CD14-positive monocyte (primary cell): ENCODE results near the gene CRIM1. TPM values are rescaled to one million over a fixed set of nuclear protein-coding genes. Genes with fewer than 3 reads are reported as not detected.

Experiments used
- DNase-seq, 3 donors: peaks; one replicate each; pipeline ENCODE4 v3.0.0-alpha.2; 2011 to 2022
- H2AFZ ChIP-seq: 2 replicates; pipeline ENCODE4 v1.6.0; 2012; ENCODE audit warnings: mild to moderate bottlenecking, low read depth, low read length, inconsistent platforms; ENCODE audit not compliant: insufficient read depth, poor library complexity, severe bottlenecking
- H3K27ac ChIP-seq, 2 donors: 1 replicate in 1 of 2; 2 replicates in 1 of 2; pipeline ENCODE4 v1.5.1; 2012 to 2013; ENCODE audit warnings: low read length in 2 of 2, control low read depth in 1 of 2, inconsistent platforms in 1 of 2, low read depth in 1 of 2, mild to moderate bottlenecking in 1 of 2
- H3K27me3 ChIP-seq, 2 donors: one replicate each; pipeline versions ENCODE4 v1.6.0 to v1.6.1; 2011 to 2013; ENCODE audit warnings: low read length in 2 of 2; ENCODE audit not compliant: control insufficient read depth in 2 of 2, insufficient read depth in 2 of 2
- H3K36me3 ChIP-seq, 2 donors: replicated peaks in 1 of 2; 1 replicate in 1 of 2; 2 replicates in 1 of 2; pipeline versions ENCODE4 v1.5.1 to v1.6.1; 2012 to 2013; ENCODE audit warnings: low read length in 2 of 2, control low read depth in 1 of 2, inconsistent platforms in 1 of 2, mild to moderate bottlenecking in 1 of 2; ENCODE audit not compliant: insufficient read depth in 2 of 2, control insufficient read depth in 1 of 2
- H3K4me1 ChIP-seq, 2 donors: 1 replicate in 1 of 2; 2 replicates in 1 of 2; pipeline versions ENCODE4 v1.5.1 to v1.6.1; 2012 to 2013; ENCODE audit warnings: low read length in 2 of 2, control low read depth in 1 of 2, inconsistent platforms in 1 of 2, mild to moderate bottlenecking in 1 of 2, moderate library complexity in 1 of 2; ENCODE audit not compliant: insufficient read depth in 2 of 2, control insufficient read depth in 1 of 2
- H3K4me2 ChIP-seq: replicated peaks from 2 replicates; pipeline ENCODE3; 2012; ENCODE audit warnings: low read length, moderate library complexity, mild to moderate bottlenecking; ENCODE audit not compliant: poor library complexity, severe bottlenecking; ENCODE audit errors: extremely low read depth
- H3K4me3 ChIP-seq, 3 experiments: fragments of 200-600 bp in 1 of 3; sonication (generic) in 1 of 3; replicated peaks in 1 of 3; 1 replicate in 2 of 3; 2 replicates in 1 of 3; pipeline ENCODE4 v1.5.1; 2011 to 2013; ENCODE audit warnings: low read length in 3 of 3, mild to moderate bottlenecking in 3 of 3, control low read depth in 2 of 3, low read depth in 2 of 3, inconsistent platforms in 1 of 3, moderate library complexity in 1 of 3
- H3K79me2 ChIP-seq: 2 replicates; pipeline ENCODE4 v1.6.0; 2012; ENCODE audit warnings: mild to moderate bottlenecking, control low read depth, inconsistent platforms, low read length, moderate library complexity; ENCODE audit not compliant: insufficient read depth
- H3K9ac ChIP-seq: 2 replicates; pipeline ENCODE4 v1.6.0; 2017; ENCODE audit warnings: low read length, mild to moderate bottlenecking; ENCODE audit not compliant: insufficient read depth, poor library complexity, severe bottlenecking
- H3K9me3 ChIP-seq, 2 donors: replicated peaks in 1 of 2; 1 replicate in 1 of 2; 2 replicates in 1 of 2; pipeline versions ENCODE4 v1.5.1 to v1.6.1; 2012 to 2013; ENCODE audit warnings: low read length in 2 of 2, control low read depth in 1 of 2; ENCODE audit not compliant: control insufficient read depth in 1 of 2, insufficient read depth in 1 of 2
- H4K20me1 ChIP-seq: 2 replicates; pipeline ENCODE4 v1.6.0; 2012; ENCODE audit warnings: mild to moderate bottlenecking, low read length, control low read depth, moderate library complexity; ENCODE audit not compliant: insufficient read depth
- H3K27ac Mint-ChIP-seq, 7 donors: one replicate each; pipeline ENCODE4 v1.8.0; 2020; ENCODE audit warnings: mild to moderate bottlenecking in 7 of 7, mixed read lengths in 7 of 7, moderate library complexity in 6 of 7, inconsistent platforms in 2 of 7
- H3K27me3 Mint-ChIP-seq, 3 donors: one replicate each; pipeline ENCODE4 v1.8.0; 2021 to 2022; ENCODE audit warnings: low read depth in 3 of 3, mild to moderate bottlenecking in 3 of 3, mixed read lengths in 3 of 3, moderate library complexity in 3 of 3, inconsistent platforms in 1 of 3
- H3K36me3 Mint-ChIP-seq, 2 donors: one replicate each; pipeline ENCODE4 v1.8.0; 2020; ENCODE audit warnings: mixed read lengths in 2 of 2, inconsistent platforms in 1 of 2, mild to moderate bottlenecking in 1 of 2
- H3K4me1 Mint-ChIP-seq: one replicate; pipeline ENCODE4 v1.8.0; 2020; ENCODE audit warnings: mild to moderate bottlenecking, mixed read lengths
- H3K4me3 Mint-ChIP-seq, 2 donors: one replicate each; pipeline ENCODE4 v1.8.0; 2020; ENCODE audit warnings: mild to moderate bottlenecking in 2 of 2, mixed read lengths in 2 of 2, moderate library complexity in 1 of 2
- H3K9me3 Mint-ChIP-seq, 7 donors: one replicate each; pipeline ENCODE4 v1.8.0; 2020 to 2022; ENCODE audit warnings: mixed read lengths in 7 of 7, mild to moderate bottlenecking in 6 of 7, moderate library complexity in 6 of 7, inconsistent platforms in 2 of 7
- WGBS: methylation state at CpG from one replicate; pipeline ENCODE4 v1.1.5; 2013; ENCODE audit warnings: missing lambda C conversion rate; ENCODE audit not compliant: insufficient coverage; 5-methylcytosine and 5-hydroxymethylcytosine counted together
- intact Hi-C, 2 donors: fragments of 100-400 bp; cut with micrococcal nuclease; formaldehyde crosslinking; loops; one replicate each; pipeline versions ENCODE4 v1.15.0 to v1.15.1; 2023
- polyA plus RNA-seq, 3 donors: library from polyadenylated mRNA; depleted of rRNA in 1 of 3; unstranded in 2 of 3; stranded (reverse) in 1 of 3; fragments of 300-500 nt in 2 of 3; fragments of >200 nt in 1 of 3; fragmentation: Illumina TruSeq in 2 of 3; gene quantifications; 1 replicate in 2 of 3; 2 replicates in 1 of 3; pipeline ENCODE4 v1.2.3, GENCODE V29; 2012 to 2021
- TF ChIP-seq, protein P1 (sequence below): fragments of 200-600 bp; IDR thresholded peaks from one replicate; pipeline ENCODE4 v1.8.0; 2022; ENCODE audit warnings: antibody characterized with exemption, mild to moderate bottlenecking

The CRIM1 gene
- polyA plus RNA-seq, 3 donors: 0.08 to 0.27 TPM; not detected in 1

DNA sequence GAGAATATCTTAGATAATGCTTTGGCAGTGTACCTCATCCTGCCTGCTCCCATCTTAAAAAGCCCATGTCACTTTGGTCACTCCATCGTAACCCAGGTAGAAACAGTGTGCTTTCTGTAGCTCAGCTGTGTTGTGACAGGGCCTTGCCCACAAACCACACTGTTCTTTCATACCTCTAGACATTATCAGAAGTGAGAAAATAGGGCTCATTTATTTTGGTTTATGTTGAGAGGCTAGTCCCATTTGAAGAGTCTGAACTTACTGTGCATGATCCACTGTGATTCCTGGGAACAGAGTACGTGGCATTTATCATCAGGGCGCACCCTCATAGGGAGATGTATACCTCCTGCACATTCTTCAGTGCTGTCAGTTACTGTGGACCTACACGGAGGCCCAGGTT is 172.7 kb downstream of the CRIM1 start:
- Mint-ChIP-seq H3K9me3 (peaks cover 0 to 1% (median 0%) of the 10 kb centered on the region in 7 donors), H3K4me1 (peaks cover 16% of the 10 kb centered on the region), H3K27ac (no peak overlapping the region), H3K36me3 (peaks cover 10 to 27% of the 10 kb centered on the region in 2 donors), H3K4me3 (no peak overlapping the region), H3K27me3 (no peaks in the 10 kb centered on the region)
- Histone ChIP-seq H3K9me3 (no peaks in the 10 kb centered on the region), H3K4me3 (no peak overlapping the region), H3K79me2 (no peaks in the 10 kb centered on the region), H3K27me3 (no peaks in the 10 kb centered on the region), H3K4me1 (peaks cover 6 to 8% of the 10 kb centered on the region in 2 donors), H3K27ac (no peak overlapping the region), H4K20me1 (no peaks in the 10 kb centered on the region), H3K9ac (no peak overlapping the region), H3K4me2 (no peak overlapping the region), H3K36me3 (no peaks in the 10 kb centered on the region), H2AFZ (no peak overlapping the region)
- no peak for DNase-seq
- intact Hi-C loops: no loop called here
- WGBS: 91% methylated on average over 4 of the region's 4 CpGs
- TF ChIP-seq, protein P1, sequence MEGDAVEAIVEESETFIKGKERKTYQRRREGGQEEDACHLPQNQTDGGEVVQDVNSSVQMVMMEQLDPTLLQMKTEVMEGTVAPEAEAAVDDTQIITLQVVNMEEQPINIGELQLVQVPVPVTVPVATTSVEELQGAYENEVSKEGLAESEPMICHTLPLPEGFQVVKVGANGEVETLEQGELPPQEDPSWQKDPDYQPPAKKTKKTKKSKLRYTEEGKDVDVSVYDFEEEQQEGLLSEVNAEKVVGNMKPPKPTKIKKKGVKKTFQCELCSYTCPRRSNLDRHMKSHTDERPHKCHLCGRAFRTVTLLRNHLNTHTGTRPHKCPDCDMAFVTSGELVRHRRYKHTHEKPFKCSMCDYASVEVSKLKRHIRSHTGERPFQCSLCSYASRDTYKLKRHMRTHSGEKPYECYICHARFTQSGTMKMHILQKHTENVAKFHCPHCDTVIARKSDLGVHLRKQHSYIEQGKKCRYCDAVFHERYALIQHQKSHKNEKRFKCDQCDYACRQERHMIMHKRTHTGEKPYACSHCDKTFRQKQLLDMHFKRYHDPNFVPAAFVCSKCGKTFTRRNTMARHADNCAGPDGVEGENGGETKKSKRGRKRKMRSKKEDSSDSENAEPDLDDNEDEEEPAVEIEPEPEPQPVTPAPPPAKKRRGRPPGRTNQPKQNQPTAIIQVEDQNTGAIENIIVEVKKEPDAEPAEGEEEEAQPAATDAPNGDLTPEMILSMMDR: no peak

DNA sequence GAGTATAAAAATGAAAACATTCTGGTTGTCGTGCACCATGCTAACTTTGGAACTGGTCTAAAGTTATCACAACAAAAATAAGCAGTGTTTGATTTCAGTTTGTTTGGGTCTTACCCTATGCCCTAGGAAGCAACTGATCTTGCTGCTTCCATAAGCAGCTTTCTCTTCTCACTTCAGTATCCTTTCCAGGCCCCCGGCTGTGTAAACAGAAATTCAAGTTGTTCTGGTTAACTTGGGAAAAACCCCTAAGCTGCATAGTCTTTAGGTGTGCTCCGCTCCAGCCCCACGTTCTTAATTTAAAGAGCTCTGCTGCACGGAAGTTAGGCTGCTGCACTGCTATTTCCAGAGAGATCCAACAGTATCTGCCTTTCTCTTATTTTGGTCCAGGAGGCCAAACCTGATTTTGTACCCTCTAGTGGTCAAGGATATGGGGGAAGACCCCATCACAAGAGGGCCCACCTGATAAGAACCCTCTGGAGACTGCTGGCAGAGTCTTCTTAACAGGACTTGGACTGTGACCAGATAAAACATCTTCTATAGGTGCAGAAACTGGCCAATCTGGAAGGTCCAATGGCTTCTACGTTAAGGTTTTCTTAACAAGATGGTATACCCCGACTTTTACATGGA is 173.3 kb downstream of the CRIM1 start:
- Histone ChIP-seq H3K4me2 (no peak overlapping the region), H2AFZ (no peak overlapping the region), H3K79me2 (no peaks in the 10 kb centered on the region), H3K4me1 (peaks cover 6 to 8% of the 10 kb centered on the region in 2 donors), H4K20me1 (no peaks in the 10 kb centered on the region), H3K4me3 (no peak overlapping the region), H3K36me3 (no peaks in the 10 kb centered on the region), H3K9ac (no peak overlapping the region), H3K27me3 (no peaks in the 10 kb centered on the region), H3K9me3 (no peaks in the 10 kb centered on the region), H3K27ac (no peak overlapping the region)
- Mint-ChIP-seq H3K27me3 (no peaks in the 10 kb centered on the region), H3K4me1 (peaks cover 16% of the 10 kb centered on the region), H3K27ac (no peak overlapping the region), H3K4me3 (no peak overlapping the region), H3K36me3 (peaks cover 10 to 27% of the 10 kb centered on the region in 2 donors), H3K9me3 (peaks cover 0 to 1% (median 0%) of the 10 kb centered on the region in 7 donors)
- 98% methylated on average over 5 of the region's 7 CpGs for WGBS
- DNase-seq: no peak
- intact Hi-C loops: no loop called here
- TF ChIP-seq, protein P1: no peak
